Endothelial cell of umbilical vein (primary cell): Measurements from ENCODE around the gene AGPAT2. TPM values are rescaled to one million over a fixed set of nuclear protein-coding genes. Genes with fewer than 3 reads are reported as not detected.

Experiments used
- BruUV-seq: library from RNA; stranded (reverse); fragments of 400-500 nt; replicated peaks from 2 replicates; lab custom pipeline; 2021; lab: Mats Ljungman, UMichigan
- CTCF ChIA-PET: fragments of 300-600, 350-600 bp; sonication (Branson Sonifier 250); formaldehyde crosslinking; loops from one replicate; lab custom pipeline; 2021; ENCODE audit warnings: antibody characterized with exemption, inconsistent platforms; lab: Charles Lee
- POLR2A ChIA-PET: fragments of 300-600, 350-600 bp; sonication (Branson Sonifier 250); formaldehyde crosslinking; loops from one replicate; lab custom pipeline; 2021; ENCODE audit warnings: antibody characterized with exemption, inconsistent platforms; lab: Charles Lee
- DNase-seq: peaks from one replicate; pipeline ENCODE4 v3.0.0-alpha.2; 2011; ENCODE audit warnings: low read depth, low spot score
- FAIRE-seq: peaks from 2 replicates; lab custom pipeline; 2011; peaks lifted over from hg19 to GRCh38; lab: Jason Lieb, UNC
- H2AFZ ChIP-seq: 2 replicates; pipeline ENCODE4 v1.6.0; 2012; ENCODE audit warnings: low read depth, low read length, control low read depth, inconsistent platforms
- H3K27ac ChIP-seq: 2 replicates; pipeline ENCODE4 v1.5.1; 2011; ENCODE audit warnings: low read depth, mild to moderate bottlenecking, control low read depth, low read length, moderate library complexity; ENCODE audit not compliant: insufficient read depth
- H3K27me3 ChIP-seq, 2 experiments: 2 replicates each; pipeline versions ENCODE4 v1.6.0 to v1.6.1; 2011; ENCODE audit warnings: low read length in 2 of 2, mixed read lengths in 1 of 2; ENCODE audit not compliant: control insufficient read depth in 2 of 2, insufficient read depth in 2 of 2
- H3K36me3 ChIP-seq, 2 experiments: 2 replicates in 1 of 2; 3 replicates in 1 of 2; pipeline ENCODE4 v1.5.1; 2011; ENCODE audit warnings: low read length in 2 of 2, mild to moderate bottlenecking in 1 of 2, moderate library complexity in 1 of 2; ENCODE audit not compliant: control insufficient read depth in 2 of 2, insufficient read depth in 2 of 2; ENCODE audit errors: extremely low read depth in 1 of 2
- H3K4me1 ChIP-seq: 3 replicates; pipeline ENCODE4 v1.5.1; 2011; ENCODE audit warnings: mild to moderate bottlenecking, low read length; ENCODE audit not compliant: control insufficient read depth, insufficient read depth; ENCODE audit errors: extremely low read depth
- H3K4me2 ChIP-seq: 2 replicates; pipeline ENCODE4 v1.6.1; 2011; ENCODE audit warnings: low read length, control low read depth, mixed read lengths; ENCODE audit not compliant: insufficient read depth
- H3K4me3 ChIP-seq, 3 experiments: fragments of 200-600 bp in 1 of 3; sonication (generic), shearing (Covaris generic) in 1 of 3; replicated peaks in 1 of 3; 2 replicates each; pipeline ENCODE4 v1.5.1; 2011 to 2016; ENCODE audit warnings: control low read depth in 3 of 3, low read length in 3 of 3, mild to moderate bottlenecking in 2 of 3, inconsistent platforms in 1 of 3, low read depth in 1 of 3, moderate library complexity in 1 of 3; ENCODE audit not compliant: insufficient read depth in 1 of 3
- H3K79me2 ChIP-seq: 2 replicates; pipeline ENCODE4 v1.6.0; 2012; ENCODE audit warnings: low read length, inconsistent platforms; ENCODE audit not compliant: control insufficient read depth, insufficient read depth
- H3K9ac ChIP-seq: replicated peaks from 2 replicates; pipeline ENCODE3; 2011; ENCODE audit warnings: low read length, control low read depth; ENCODE audit not compliant: insufficient read depth; ENCODE audit errors: extremely low read depth
- H3K9me1 ChIP-seq: replicated peaks from 3 replicates; pipeline ENCODE4 v1.6.0; 2011; ENCODE audit warnings: mild to moderate bottlenecking, low read length; ENCODE audit not compliant: control insufficient read depth, insufficient read depth; ENCODE audit errors: extremely low read depth
- H3K9me3 ChIP-seq: replicated peaks from 2 replicates; pipeline ENCODE4 v1.5.1; 2012; ENCODE audit warnings: low read length, inconsistent platforms; ENCODE audit not compliant: control insufficient read depth, insufficient read depth
- H4K20me1 ChIP-seq: replicated peaks from 2 replicates; pipeline ENCODE3; 2011; ENCODE audit warnings: mild to moderate bottlenecking, low read length; ENCODE audit not compliant: control insufficient read depth, insufficient read depth; ENCODE audit errors: extremely low read depth
- EZH2 ChIP-seq: IDR thresholded peaks from 2 replicates; pipeline ENCODE4 v1.6.1; 2012; ENCODE audit warnings: borderline replicate concordance, low read depth, mild to moderate bottlenecking, moderate library complexity, low read length, inconsistent platforms; ENCODE audit not compliant: severe bottlenecking
- FOS ChIP-seq: IDR thresholded peaks from 2 replicates; pipeline ENCODE4 v1.6.1; 2011; ENCODE audit warnings: mild to moderate bottlenecking, low read length, moderate library complexity, borderline replicate concordance; ENCODE audit not compliant: insufficient read depth
- GATA2 ChIP-seq: IDR thresholded peaks from 2 replicates; pipeline ENCODE4 v1.7.0; 2011; ENCODE audit warnings: low read depth, mild to moderate bottlenecking, moderate library complexity, mixed read lengths, low read length; ENCODE audit not compliant: insufficient read length, insufficient read depth
- JUN ChIP-seq: IDR thresholded peaks from 2 replicates; pipeline ENCODE4 v1.6.1; 2011; ENCODE audit warnings: borderline replicate concordance, low read depth; ENCODE audit not compliant: insufficient read length, insufficient read depth
- MAX ChIP-seq: IDR thresholded peaks from 2 replicates; pipeline ENCODE4 v1.6.1; 2011; ENCODE audit not compliant: insufficient read depth, insufficient read length
- MYC ChIP-seq: IDR thresholded peaks from one replicate; pipeline ENCODE4 v1.6.1; 2011; ENCODE audit warnings: mild to moderate bottlenecking, low read depth, low read length
- POLR2A ChIP-seq: IDR thresholded peaks from 2 replicates; pipeline ENCODE4 v1.6.1; 2012; ENCODE audit warnings: low read depth, mild to moderate bottlenecking, control low read depth, low read length
- POLR2AphosphoS5 ChIP-seq: IDR thresholded peaks from 2 replicates; pipeline ENCODE4 v1.6.1; 2012; ENCODE audit warnings: low read depth, mild to moderate bottlenecking, control low read depth, low read length, moderate library complexity; ENCODE audit not compliant: insufficient read depth
- dilution Hi-C: fragments of 300-500 bp; cut with MboI; formaldehyde crosslinking; loops from one replicate; pipeline ENCODE4 v1.15.0; 2019; ENCODE audit warnings: low sequenced_read_pairs; ENCODE audit not compliant: extremely low pct_ligation_motif_present
- intact Hi-C: fragments of 100-400 bp; cut with micrococcal nuclease; formaldehyde crosslinking; loops from one replicate; pipeline ENCODE4 v1.10.0; 2022
- polyA plus RNA-seq, 4 experiments: library from polyadenylated mRNA; depleted of rRNA in 3 of 4; stranded (reverse) in 3 of 4; unstranded in 1 of 4; fragments of >200 nt; gene quantifications; 2 replicates each; pipeline versions ENCODE4 v1.2.1 to v1.2.3, GENCODE V29; 2011 to 2012; ENCODE audit warnings: missing spikeins in 1 of 4
- total RNA-seq: library from RNA; stranded (reverse); gene quantifications from 2 replicates; pipeline ENCODE4 v1.2.3, GENCODE V29; 2021
- TF ChIP-seq, protein P1 (sequence below), 2 donors: IDR thresholded peaks; 1 replicate in 1 of 2; 2 replicates in 1 of 2; pipeline ENCODE4 v1.5.1; 2011; ENCODE audit warnings: low read length in 2 of 2, mild to moderate bottlenecking in 2 of 2, moderate library complexity in 2 of 2, control low read depth in 1 of 2, inconsistent platforms in 1 of 2, low read depth in 1 of 2; ENCODE audit not compliant: insufficient read depth in 1 of 2; ENCODE audit errors: extremely low read depth in 1 of 2

Gene AGPAT2
- total and polyA plus RNA-seq, 2 donors (not counting 3 experiments of a cell fraction or from before 2014, with no cell fraction given), result 45.5 to 55.3 TPM

DNA sequence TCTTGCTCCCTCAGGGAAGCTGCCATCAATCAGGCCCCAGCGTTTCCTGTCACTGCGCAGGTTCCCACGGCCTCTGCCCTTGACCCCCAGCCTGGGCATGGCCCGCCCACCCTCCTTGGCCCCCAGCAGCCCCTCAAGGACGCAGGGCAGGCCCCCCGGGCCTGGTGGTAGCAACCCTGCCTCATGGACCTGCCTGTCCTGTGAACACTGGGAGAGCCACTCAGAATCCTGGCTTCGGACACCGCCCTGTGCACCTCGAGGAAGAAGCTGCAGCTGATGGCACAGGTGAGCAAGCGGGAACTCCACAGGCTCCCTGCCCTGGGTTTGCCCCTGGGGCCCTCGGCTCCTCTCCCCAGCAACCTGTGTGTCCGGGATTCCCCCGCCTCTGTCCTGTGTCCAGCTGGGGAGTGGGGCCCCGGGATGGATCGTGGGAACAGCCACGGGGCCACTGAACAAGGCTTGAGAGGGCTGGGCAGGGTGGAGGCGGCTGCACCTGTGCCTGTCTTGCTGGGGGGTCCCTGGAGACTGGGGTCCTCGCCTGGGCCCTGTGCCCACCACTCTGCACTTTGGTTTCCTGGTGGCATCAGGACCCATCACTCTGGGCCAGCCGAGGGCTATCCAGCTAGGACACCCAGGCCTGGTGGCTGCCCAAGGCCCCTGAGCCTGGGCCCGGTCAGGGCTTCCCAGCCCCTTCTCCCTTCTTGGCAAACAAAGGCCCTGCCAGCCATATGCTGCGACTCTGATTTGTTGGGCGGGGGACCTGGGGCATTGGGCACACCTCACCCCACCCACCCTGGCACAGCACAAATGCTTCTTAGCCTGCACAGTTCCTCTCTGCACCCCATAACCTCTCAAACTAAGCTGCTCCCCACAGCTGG lies 58.0 kb downstream of the AGPAT2 start:
- BruUV-seq, result no TSS peak
- POLR2A ChIA-PET, result interaction anchor here (1.2 kb wide), 1 partner anchor 90 kb away, joined by 4 read pairs; no protein-coding TSS in a partner anchor
- no peak overlapping the region for H3K27ac ChIP-seq

More for the DNA sequence above, 58.0 kb downstream of the AGPAT2 start:
- no peak for TF ChIP-seq POLR2AphosphoS5
- TF ChIP-seq JUN, result no peak
- TF ChIP-seq MYC, result no peak
- no peak for TF ChIP-seq EZH2
- TF ChIP-seq, protein P1, sequence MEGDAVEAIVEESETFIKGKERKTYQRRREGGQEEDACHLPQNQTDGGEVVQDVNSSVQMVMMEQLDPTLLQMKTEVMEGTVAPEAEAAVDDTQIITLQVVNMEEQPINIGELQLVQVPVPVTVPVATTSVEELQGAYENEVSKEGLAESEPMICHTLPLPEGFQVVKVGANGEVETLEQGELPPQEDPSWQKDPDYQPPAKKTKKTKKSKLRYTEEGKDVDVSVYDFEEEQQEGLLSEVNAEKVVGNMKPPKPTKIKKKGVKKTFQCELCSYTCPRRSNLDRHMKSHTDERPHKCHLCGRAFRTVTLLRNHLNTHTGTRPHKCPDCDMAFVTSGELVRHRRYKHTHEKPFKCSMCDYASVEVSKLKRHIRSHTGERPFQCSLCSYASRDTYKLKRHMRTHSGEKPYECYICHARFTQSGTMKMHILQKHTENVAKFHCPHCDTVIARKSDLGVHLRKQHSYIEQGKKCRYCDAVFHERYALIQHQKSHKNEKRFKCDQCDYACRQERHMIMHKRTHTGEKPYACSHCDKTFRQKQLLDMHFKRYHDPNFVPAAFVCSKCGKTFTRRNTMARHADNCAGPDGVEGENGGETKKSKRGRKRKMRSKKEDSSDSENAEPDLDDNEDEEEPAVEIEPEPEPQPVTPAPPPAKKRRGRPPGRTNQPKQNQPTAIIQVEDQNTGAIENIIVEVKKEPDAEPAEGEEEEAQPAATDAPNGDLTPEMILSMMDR (IDR thresholded peaks at IDR 0.05; ENCODE audit: extremely low read depth in 1 of 2, insufficient read depth in 1 of 2, low read depth in 1 of 2, low read length in 2 of 2), result no peak
- no peak for TF ChIP-seq POLR2A
- TF ChIP-seq FOS, result no peak
- no peak for TF ChIP-seq MAX
- no peak for TF ChIP-seq GATA2
- Histone ChIP-seq H3K9ac (no peak overlapping the region), H4K20me1 (no peaks in the 10 kb centered on the region), H3K9me1 (no peaks in the 10 kb centered on the region), H3K4me1 (peaks cover 12% of the 10 kb centered on the region), H3K4me3 (no peak overlapping the region), H3K9me3 (no peaks in the 10 kb centered on the region), H2AFZ (no peak overlapping the region), H3K4me2 (no peak overlapping the region), H3K79me2 (no peaks in the 10 kb centered on the region), H3K27me3 (no peaks in the 10 kb centered on the region), H3K36me3 (no peaks in the 10 kb centered on the region)
- no peak for DNase-seq
- dilution Hi-C loops (no loop called here), intact Hi-C loops (no loop called here)
- CTCF ChIA-PET, result interaction anchor here (1.0 to 7.3 kb wide), 7 partner anchors 10 to 142 kb away, joined by 3 to 261 read pairs (median 4); no protein-coding TSS in a partner anchor
- FAIRE-seq, result no peak
